Measurements from ENCODE around the gene C17orf75. TPM values are rescaled to one million over a fixed set of nuclear protein-coding genes. Genes with fewer than 3 reads are reported as not detected.
"Not testable (repeated sequence)": the region's sequence is repeated elsewhere in the genome, so short reads cannot be mapped to it uniquely, and the experiment has no call there.

C17orf75 gene
- total and polyA plus RNA-seq, 2 donors = 12.1 to 26.9 TPM

DNA sequence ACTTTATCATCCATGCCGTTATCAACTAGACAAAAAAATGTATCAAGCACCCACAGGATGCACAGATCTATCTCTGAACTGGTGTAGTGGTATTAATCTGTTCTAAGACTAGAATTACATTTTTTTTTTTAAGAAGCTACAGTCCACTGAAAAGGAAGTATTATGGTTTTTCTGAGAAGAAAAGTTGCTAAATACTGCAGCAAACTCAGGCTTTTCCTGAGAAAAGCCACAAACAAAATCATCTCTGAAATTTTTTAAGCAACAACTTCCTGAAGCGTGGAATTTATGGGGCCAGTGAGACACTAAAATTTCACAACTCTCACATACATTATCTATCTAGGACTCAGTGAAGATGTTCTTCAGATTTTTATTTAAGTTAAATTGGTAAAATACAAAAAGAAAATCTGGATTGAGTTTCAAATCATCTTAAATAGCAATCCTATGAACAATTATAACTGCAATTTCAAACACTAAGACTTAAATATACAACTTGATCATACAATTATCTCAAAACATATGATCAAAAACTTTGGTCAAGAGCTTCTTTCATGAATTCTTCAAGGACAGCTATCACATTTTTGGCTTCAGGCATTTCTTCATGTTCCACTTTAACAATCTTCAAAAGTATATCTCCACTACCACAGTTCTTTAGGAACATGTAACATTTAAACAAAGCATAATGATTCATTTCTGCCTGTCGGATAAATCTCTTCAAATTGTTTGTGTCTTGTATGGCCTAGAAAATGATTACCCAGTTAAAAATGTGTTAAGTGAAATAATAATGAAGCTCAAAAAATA is 10.5 kb downstream of the C17orf75 start:
- no peak for DNase-seq (ENCODE audit: extremely low spot score)
- no peaks in the 10 kb centered on the region for H3K36me3 ChIP-seq (ENCODE audit: insufficient read depth)
- WGBS = 83% methylated on average over 3 of the region's 3 CpGs
- no peaks in the 10 kb centered on the region for H3K4me1 ChIP-seq (ENCODE audit: insufficient read depth)
- no peak overlapping the region for H3K4me3 ChIP-seq (ENCODE audit: low read depth, low read length)
- no peak overlapping the region for H3K27ac ChIP-seq (ENCODE audit: low read depth)

DNA sequence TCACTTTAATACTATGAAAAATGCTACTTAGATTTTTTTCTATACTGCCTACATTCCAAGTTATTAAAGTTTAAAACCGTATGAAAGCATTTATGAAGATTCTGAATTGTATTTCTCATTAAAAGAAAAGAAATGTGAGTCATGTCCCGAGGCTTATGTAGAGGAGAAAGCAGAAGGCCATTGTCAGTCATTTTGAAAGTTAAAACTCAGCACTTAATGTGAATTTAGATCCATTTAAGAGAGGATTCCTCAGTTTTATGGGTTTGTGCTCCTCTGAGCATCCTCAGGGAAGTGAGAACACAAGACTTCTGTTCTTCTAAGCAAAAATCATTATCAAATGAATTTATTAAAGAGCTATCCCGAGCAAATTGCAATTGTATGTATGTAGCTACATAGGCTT is 11.8 kb downstream of the C17orf75 start:
- no peak for DNase-seq (ENCODE audit: extremely low spot score)
- no peaks in the 10 kb centered on the region for H3K4me1 ChIP-seq (ENCODE audit: insufficient read depth)
- no peak overlapping the region for H3K4me3 ChIP-seq (ENCODE audit: low read depth, low read length)
- H3K36me3 ChIP-seq (ENCODE audit: insufficient read depth) = no peaks in the 10 kb centered on the region
- H3K27ac ChIP-seq (ENCODE audit: low read depth) = no peak overlapping the region
- WGBS = 75% methylated on average over 3 of the region's 3 CpGs

DNA sequence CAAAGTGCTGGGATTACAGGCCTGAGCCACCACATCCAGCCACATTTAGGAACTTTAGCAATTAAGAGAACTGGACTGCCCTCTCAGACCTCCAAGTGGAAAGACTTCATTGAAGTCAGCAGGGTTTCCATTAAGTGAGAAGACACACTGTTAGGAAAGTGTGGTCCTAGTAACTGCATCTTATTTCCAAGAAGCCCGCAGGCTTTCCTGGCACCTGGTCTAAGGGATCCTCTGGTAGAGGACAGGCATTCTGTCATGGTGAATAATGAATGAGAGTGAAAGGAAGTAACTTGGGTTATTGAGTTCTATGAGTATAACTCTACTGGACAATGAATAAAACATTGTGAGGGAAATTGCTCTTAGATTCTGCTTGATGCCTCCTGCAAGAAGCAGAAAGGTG is 14.1 kb downstream of the C17orf75 start:
- Histone ChIP-seq H3K27ac (ENCODE audit: low read depth) (no peak overlapping the region), H3K4me3 (ENCODE audit: low read depth, low read length) (no peak overlapping the region), H3K36me3 (ENCODE audit: insufficient read depth) (no peaks in the 10 kb centered on the region), H3K4me1 (ENCODE audit: insufficient read depth) (no peaks in the 10 kb centered on the region)
- DNase-seq (ENCODE audit: extremely low spot score) = no peak
- 93% methylated on average over 1 of the region's 1 CpG for WGBS

DNA sequence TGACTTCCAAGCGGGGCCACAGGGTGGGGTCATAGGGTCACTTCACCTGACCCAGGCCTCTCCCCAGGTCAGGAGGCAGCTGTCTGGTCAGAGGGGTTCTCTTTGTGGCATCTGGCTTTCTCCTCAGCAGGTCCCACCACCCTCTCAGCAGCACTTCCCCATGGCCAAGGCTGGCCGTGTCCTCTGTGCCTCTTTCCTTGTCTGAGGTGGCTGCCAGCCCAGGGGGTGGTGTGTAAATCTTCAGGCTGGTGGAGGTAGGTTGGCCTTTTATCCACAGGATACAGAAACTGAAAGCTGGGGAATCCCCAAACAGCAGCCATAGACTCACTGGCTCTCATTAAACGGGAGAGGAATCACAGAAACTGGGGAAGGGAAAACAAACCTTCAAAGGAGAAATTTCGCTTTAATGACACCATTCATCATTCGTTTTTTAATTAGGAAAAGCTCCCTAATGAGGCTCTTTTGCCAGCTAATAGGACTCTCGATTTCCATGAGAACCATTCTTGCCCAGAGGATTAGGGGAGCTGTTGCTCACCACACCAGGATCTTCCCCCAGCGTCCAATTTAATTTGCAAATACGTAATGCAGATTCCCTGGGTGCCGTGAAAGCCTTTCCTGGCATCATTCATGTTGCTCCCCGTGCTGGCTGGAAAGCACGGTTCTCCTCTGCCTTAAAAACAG is 18.0 kb downstream of the C17orf75 start:
- Histone ChIP-seq H3K36me3 (ENCODE audit: insufficient read depth) (no peaks in the 10 kb centered on the region), H3K4me1 (ENCODE audit: insufficient read depth) (no peaks in the 10 kb centered on the region), H3K4me3 (ENCODE audit: low read depth, low read length) (no peak overlapping the region), H3K27ac (ENCODE audit: low read depth) (no peak overlapping the region)
- DNase-seq (ENCODE audit: extremely low spot score) = no peak
- WGBS = 32% methylated on average over 11 of the region's 11 CpGs

DNA sequence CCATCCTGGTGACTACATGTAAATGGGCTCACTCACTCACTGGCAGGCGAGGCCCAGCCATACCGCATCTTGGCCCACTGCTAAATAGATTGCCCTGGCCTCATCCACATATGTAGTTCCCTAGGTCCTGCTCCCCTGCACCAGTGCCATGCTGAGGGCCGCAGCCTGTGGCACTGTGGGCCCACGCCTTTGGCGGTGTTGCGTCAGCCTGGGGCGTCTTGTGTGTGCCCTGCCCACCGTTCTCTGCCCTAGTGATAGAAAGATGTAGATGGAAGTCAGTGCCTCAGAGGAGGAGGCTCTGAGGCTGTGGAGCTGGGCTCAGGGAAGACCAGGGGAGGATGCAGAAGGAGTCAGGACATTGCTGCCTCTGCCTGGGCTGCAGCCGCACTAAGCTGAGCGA is 18.9 kb downstream of the C17orf75 start:
- 95% methylated on average over 10 of the region's 10 CpGs for WGBS
- no peak for DNase-seq (ENCODE audit: extremely low spot score)
- Histone ChIP-seq H3K4me3 (ENCODE audit: low read depth, low read length) (no peak overlapping the region), H3K36me3 (ENCODE audit: insufficient read depth) (no peaks in the 10 kb centered on the region), H3K4me1 (ENCODE audit: insufficient read depth) (no peaks in the 10 kb centered on the region), H3K27ac (ENCODE audit: low read depth) (no peak overlapping the region)

DNA sequence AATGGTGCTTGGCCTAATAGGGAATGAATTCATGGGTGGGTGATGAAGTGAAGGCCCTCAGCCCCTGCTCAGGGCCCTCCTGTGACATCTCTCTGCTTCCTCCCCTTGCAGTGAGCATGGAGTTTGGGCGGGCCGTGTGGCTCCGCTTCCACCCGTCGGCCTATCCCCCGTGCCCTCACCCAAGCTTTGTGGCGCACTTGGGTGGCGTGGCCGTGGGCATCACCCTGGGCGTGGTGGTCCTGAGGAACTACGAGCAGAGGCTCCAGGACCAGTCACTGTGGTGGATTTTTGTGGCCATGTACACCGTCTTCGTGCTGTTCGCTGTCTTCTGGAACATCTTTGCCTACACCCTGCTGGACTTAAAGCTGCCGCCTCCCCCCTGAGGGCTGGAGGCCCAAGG is 21.1 kb downstream of the C17orf75 start:
- Histone ChIP-seq H3K27ac (ENCODE audit: low read depth) (no peak overlapping the region), H3K4me1 (ENCODE audit: insufficient read depth) (no peaks in the 10 kb centered on the region), H3K36me3 (ENCODE audit: insufficient read depth) (no peaks in the 10 kb centered on the region), H3K4me3 (ENCODE audit: low read depth, low read length) (no peak overlapping the region)
- DNase-seq (ENCODE audit: extremely low spot score) = no peak
- 94% methylated on average over 15 of the region's 15 CpGs for WGBS

DNA sequence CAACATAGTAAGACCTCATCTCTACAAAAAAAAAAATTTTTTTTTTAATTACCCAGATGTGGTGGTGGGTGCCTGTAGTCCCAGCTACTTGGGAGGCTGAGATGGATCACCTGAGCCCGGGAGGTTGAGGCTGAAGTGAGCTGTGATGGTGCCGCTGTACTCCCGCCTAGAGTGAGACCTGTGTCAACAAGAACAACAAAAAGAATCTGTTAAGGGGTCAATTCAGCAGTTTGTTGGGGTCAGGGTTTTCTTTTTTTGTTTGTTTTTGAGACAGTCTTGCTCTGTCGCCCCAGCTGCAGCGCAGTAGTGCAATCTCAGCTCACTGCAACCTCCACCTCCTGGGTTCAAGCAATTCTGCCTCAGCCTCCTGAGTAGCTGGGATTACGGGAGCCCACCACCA is 21.9 kb downstream of the C17orf75 start:
- 94% methylated on average over 6 of the region's 6 CpGs for WGBS
- not testable (repeated sequence) for DNase-seq (ENCODE audit: extremely low spot score); H3K36me3 ChIP-seq (ENCODE audit: insufficient read depth); H3K27ac ChIP-seq (ENCODE audit: low read depth); H3K4me3 ChIP-seq (ENCODE audit: low read depth, low read length); H3K4me1 ChIP-seq (ENCODE audit: insufficient read depth)

DNA sequence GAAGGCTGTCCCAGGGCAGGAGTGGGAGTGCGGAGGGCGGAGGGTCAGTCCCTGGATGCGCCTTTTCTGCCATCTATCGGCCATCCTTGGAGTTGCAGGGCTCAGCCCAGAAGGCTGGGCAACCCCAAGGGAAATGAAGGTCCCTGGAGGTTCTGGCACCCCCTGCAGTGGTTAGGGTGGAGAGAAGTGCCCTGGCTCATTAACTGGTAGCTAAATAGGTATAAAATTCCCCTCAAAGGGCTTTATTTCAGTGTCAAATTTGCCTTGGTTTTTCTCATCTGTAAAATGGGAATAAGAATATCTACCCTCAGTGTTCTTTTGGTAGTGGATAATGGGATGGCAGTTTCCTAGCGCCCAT is 22.4 kb downstream of the C17orf75 start:
- Histone ChIP-seq H3K4me3 (ENCODE audit: low read depth, low read length) (no peak overlapping the region), H3K27ac (ENCODE audit: low read depth) (no peak overlapping the region), H3K4me1 (ENCODE audit: insufficient read depth) (no peaks in the 10 kb centered on the region), H3K36me3 (ENCODE audit: insufficient read depth) (no peaks in the 10 kb centered on the region)
- DNase-seq (ENCODE audit: extremely low spot score) = no peak
- whole genome bisulfite sequencing = 16% methylated on average over 5 of the region's 5 CpGs

DNA sequence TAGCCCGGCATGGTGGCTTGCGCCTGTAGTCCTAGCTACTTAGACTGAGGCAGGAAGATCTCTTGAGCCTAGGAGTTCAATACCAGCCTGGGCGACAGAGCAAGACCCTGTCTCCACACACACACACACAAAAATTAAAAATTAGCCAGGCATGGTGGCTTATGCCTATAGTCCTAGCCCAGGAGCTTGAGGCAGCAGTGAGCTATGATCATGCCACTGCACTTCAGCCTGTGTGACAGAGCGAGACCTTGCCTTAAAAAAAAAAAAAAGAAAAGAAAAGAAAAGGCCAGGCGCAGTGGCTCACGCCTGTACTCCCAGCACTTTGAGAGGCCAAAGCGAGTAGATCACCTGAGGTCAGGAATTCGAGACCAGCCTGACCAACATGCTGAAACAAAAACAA is 23.9 kb downstream of the C17orf75 start:
- no peak for DNase-seq (ENCODE audit: extremely low spot score)
- no peaks in the 10 kb centered on the region for H3K36me3 ChIP-seq (ENCODE audit: insufficient read depth)
- H3K4me1 ChIP-seq (ENCODE audit: insufficient read depth) = no peaks in the 10 kb centered on the region
- 94% methylated on average over 8 of the region's 8 CpGs for WGBS
- H3K4me3 ChIP-seq (ENCODE audit: low read depth, low read length) = no peak overlapping the region
- H3K27ac ChIP-seq (ENCODE audit: low read depth) = no peak overlapping the region

DNA sequence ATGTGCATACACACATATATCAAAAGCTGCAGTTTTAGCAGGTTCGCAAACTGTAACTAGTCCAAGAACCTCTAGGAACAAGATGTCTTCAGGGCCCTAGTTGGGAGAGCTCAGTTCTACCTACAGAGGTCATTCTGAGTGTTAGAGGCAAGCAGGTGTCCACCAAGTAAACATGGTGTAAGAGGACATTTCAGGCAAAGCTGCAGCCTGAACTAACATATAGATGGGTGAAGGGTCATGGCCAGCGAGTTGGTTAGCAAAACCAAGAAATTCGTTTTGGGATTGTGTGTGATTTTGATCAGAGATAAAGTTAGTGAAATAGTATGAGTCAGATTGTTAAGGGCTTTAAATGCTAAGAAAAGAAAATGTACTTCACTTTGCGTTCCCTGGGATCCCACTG is 24.6 kb downstream of the C17orf75 start:
- Histone ChIP-seq H3K36me3 (ENCODE audit: insufficient read depth) (no peaks in the 10 kb centered on the region), H3K4me3 (ENCODE audit: low read depth, low read length) (no peak overlapping the region), H3K4me1 (ENCODE audit: insufficient read depth) (no peaks in the 10 kb centered on the region), H3K27ac (ENCODE audit: low read depth) (no peak overlapping the region)
- WGBS = 80% methylated on average over 4 of the region's 4 CpGs
- no peak for DNase-seq (ENCODE audit: extremely low spot score)

DNA sequence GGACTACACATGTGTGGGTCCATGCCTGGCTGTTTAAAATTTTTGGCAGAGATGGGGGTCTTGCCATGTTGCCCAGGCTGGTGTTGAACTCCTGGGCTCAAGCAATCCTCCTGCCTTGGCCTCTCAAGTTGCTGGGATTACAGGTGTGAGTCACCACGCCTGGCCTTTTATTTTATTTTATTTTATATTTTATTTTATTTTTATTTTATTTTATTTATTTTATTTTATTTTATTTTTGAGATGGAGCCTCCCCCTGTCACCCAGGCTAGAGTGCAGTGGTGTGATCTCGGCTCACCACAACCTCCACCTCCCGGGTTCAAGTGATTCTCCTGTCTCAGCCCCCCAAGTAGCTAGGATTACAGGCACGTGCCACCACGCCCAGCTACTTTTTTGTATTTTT is 25.3 kb downstream of the C17orf75 start:
- not testable (repeated sequence) for H3K4me1 ChIP-seq (ENCODE audit: insufficient read depth); H3K27ac ChIP-seq (ENCODE audit: low read depth); DNase-seq (ENCODE audit: extremely low spot score); H3K36me3 ChIP-seq (ENCODE audit: insufficient read depth); H3K4me3 ChIP-seq (ENCODE audit: low read depth, low read length)
- WGBS = 95% methylated on average over 5 of the region's 5 CpGs

DNA sequence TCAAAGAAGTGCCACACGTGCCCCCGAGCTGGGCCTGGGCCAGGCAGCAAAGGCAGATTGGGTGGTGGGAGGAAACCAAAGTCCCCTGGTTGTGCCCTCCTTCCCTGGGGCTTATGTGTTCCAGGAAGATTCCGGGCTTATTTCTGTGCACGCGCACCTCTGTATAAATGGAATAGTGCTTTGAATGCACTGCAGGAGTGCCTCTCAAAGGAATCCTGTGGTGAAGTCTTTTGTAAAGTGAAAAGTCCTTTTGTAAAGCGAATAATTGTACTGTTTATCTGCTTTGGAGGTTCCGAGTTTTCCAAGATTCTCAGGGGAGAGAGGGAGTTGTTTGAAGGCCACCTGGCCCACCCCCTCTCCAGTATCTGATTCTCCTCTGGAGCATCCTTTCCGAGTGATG is 26.8 kb downstream of the C17orf75 start:
- Histone ChIP-seq H3K4me1 (ENCODE audit: insufficient read depth) (no peaks in the 10 kb centered on the region), H3K27ac (ENCODE audit: low read depth) (no peak overlapping the region), H3K36me3 (ENCODE audit: insufficient read depth) (no peaks in the 10 kb centered on the region), H3K4me3 (ENCODE audit: low read depth, low read length) (no peak overlapping the region)
- WGBS = 84% methylated on average over 8 of the region's 8 CpGs
- no peak for DNase-seq (ENCODE audit: extremely low spot score)

DNA sequence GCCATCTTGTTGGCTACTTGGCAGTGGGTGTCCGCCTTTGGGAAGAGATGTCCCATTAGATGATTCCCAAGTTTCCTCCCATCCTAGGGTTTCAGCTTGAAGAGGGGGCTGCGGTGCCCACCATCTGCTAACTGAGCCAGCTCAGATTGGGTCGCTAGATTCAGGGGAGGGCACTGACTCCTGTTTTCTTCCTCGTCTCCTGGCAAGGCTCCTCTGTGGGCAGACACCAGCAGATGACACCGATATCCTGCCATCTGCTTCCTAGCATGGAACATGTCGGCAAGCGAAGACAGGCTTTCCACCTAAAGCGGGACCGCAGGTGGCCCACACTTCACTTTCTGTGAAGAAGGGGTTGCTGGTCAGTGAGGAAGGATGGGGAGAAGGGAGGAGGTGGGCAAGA is 27.3 kb downstream of the C17orf75 start:
- DNase-seq (ENCODE audit: extremely low spot score) = no peak
- no peak overlapping the region for H3K27ac ChIP-seq (ENCODE audit: low read depth)
- no peaks in the 10 kb centered on the region for H3K4me1 ChIP-seq (ENCODE audit: insufficient read depth)
- no peaks in the 10 kb centered on the region for H3K36me3 ChIP-seq (ENCODE audit: insufficient read depth)
- H3K4me3 ChIP-seq (ENCODE audit: low read depth, low read length) = no peak overlapping the region
- WGBS = 82% methylated on average over 9 of the region's 9 CpGs

DNA sequence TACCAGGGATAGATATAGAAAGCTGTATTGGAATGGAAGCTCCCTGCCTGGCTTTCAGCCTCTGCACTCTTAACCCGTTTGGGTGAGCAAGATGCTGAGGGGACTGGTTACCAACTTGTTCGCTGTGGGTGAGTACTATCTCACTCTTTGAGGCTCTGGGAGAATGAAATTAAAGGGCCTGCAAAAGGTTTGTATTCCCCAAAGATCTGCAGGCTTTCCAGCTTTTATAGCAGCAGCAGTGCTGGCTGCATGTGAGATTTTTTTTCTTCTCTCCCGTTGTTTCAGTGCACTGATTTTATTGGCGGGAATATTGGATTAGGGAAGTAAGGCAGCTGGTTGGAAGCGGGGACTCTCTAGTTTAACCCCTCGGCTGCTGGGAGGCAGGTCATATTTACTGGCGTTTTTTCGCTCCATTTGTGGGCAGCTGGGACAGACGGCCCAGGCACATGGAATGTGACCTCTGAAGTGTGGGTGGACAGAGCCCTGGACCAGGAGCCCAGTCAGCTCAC is 30.9 kb downstream of the C17orf75 start:
- H3K4me3 ChIP-seq (ENCODE audit: low read depth, low read length) = no peak overlapping the region
- H3K27ac ChIP-seq (ENCODE audit: low read depth) = no peak overlapping the region
- peak; percentile 64 for DNase-seq (ENCODE audit: extremely low spot score)
- WGBS = 13% methylated on average over 9 of the region's 9 CpGs
- H3K4me1 ChIP-seq (ENCODE audit: insufficient read depth) = no peaks in the 10 kb centered on the region
- no peaks in the 10 kb centered on the region for H3K36me3 ChIP-seq (ENCODE audit: insufficient read depth)

Data from urinary bladder (tissue), 4 donors.